Measurements from ENCODE around the gene ARV1.
"Not testable (repeated sequence)": the region's sequence is repeated elsewhere in the genome, so short reads cannot be mapped to it uniquely, and the experiment has no call there.

ARV1 gene

DNA sequence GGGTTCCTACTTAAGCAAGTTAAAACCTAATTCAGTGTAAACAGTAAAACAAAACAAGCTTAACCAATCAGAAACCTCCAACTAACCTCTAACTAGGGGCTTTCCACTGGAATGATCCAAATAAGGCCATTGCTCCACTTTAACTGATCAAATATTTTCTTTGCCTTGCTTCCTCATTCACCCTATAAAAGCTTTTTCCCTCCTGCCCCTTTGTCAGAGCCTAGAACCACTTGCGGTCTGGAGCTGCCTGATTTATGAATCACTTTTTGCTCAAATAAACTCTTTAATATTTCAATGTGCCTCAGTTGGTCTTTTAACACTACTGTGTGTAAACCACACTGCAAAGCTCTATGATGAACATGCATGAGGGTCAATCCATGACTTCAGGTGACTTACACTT, 65.7 kb downstream of the ARV1 start:
- TF ChIP-seq, protein P1, sequence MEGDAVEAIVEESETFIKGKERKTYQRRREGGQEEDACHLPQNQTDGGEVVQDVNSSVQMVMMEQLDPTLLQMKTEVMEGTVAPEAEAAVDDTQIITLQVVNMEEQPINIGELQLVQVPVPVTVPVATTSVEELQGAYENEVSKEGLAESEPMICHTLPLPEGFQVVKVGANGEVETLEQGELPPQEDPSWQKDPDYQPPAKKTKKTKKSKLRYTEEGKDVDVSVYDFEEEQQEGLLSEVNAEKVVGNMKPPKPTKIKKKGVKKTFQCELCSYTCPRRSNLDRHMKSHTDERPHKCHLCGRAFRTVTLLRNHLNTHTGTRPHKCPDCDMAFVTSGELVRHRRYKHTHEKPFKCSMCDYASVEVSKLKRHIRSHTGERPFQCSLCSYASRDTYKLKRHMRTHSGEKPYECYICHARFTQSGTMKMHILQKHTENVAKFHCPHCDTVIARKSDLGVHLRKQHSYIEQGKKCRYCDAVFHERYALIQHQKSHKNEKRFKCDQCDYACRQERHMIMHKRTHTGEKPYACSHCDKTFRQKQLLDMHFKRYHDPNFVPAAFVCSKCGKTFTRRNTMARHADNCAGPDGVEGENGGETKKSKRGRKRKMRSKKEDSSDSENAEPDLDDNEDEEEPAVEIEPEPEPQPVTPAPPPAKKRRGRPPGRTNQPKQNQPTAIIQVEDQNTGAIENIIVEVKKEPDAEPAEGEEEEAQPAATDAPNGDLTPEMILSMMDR (IDR thresholded peaks at IDR 0.05; ENCODE audit: extremely low read depth, insufficient read depth, missing control alignments), result no peak
- in situ Hi-C loops (cut with MboI; ENCODE audit: low pct_unique_long_range_greater_than_20kb, low sequenced_read_pairs, unreplicated experiment), result no loop called here
- DNase-seq (ENCODE audit: low spot score), result no peak

DNA sequence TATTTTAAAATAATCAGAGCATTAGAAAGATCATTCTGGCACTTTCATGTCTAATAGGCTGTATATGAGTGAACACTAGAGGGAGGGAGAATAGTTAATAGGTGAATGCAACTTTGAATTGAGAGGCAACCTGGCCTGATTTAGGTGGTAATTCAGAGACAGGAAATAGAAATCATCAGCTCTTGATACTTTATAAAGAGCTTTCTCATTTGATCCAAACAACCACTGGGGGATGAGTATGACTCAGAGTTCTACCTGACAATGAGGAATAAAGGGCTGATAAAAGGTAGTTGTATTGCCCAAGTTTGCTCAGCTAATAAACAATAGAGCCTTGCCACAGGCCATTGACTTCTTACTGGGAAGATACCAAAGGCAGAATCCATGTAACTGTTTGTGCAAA, 66.4 kb downstream of the ARV1 start:
- DNase-seq (ENCODE audit: low spot score), result no peak

DNA sequence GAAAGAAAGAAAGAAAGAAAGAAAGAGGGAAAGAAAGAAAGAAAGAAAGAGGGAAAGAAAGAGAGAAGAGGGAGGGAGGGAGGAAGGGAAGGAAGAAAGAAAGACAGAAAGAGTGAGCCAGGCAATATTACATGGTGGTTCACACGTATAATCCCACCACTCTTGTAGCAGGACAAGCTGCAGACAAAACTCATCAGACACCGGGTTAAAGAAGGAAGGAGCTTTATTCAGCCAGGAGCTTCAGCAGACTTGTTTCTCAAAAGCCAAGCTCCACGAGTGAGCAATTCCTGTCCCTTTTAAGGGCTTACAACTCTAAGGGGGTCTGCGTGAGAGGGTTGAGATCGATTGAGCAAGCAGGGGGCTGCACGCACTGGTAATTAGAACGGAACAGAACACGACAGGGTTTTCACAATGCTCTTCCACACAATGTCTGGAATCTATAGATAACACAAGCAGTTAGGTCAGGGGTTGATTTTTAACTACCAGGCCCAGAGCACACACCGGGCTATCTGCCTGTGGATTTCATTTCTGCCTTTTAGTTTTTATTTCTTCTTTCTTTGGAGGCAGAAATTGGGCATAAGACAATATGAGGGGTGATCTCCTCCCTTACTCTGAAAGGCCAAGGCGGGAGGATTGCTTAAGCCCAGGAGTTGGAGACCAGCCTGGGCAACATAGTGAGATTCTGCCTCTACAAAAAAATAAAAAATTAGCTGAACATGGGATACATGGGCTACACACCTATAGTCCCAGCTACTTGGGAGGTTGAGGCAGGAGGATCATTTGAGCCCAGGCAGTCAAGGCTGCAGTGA, 67.2 kb downstream of the ARV1 start:
- DNase-seq (ENCODE audit: low spot score); in situ Hi-C loops (cut with MboI; ENCODE audit: low pct_unique_long_range_greater_than_20kb, low sequenced_read_pairs, unreplicated experiment): not testable (repeated sequence)

More for the DNA sequence above, 66.4 kb downstream of the ARV1 start:
- TF ChIP-seq, protein P1 (IDR thresholded peaks at IDR 0.05; ENCODE audit: extremely low read depth, insufficient read depth, missing control alignments), result no peak
- in situ Hi-C loops (cut with MboI; ENCODE audit: low pct_unique_long_range_greater_than_20kb, low sequenced_read_pairs, unreplicated experiment), result no loop called here

DNA sequence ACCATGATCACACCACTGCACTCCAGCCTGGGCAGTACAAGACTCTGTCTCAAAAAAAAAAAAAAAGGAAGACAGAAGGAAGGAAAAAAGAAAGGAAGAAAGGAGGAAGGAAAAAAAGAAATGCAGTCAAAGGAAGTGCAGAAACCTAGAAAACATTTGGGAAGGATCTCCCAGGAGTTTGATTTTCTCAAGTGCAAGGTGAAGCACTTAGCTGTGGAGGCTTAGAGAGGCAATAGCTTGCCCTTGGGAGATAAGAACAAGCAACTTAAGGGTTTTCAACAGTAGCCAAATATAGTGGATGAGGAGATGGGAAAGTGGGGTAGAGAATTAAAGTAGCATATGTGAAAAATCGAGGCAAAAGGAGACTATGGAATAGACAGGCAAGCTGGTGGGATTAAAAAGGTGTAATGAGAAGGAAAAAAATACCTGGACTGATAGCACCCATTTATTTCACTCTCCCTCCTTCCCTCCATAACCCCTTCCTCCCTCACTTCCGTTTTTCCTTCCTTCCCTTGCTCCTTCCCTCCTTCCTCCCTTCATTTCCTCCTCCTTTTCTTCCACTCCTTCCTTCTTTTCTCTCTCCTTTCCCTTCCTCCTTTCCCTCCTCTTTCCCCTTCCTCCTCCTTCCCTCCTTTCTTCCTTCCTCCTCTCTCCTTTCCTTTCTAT, 68.0 kb downstream of the ARV1 start:
- in situ Hi-C loops (cut with MboI; ENCODE audit: low pct_unique_long_range_greater_than_20kb, low sequenced_read_pairs, unreplicated experiment), result no loop called here
- TF ChIP-seq, protein P1 (IDR thresholded peaks at IDR 0.05; ENCODE audit: extremely low read depth, insufficient read depth, missing control alignments), result no peak

DNA sequence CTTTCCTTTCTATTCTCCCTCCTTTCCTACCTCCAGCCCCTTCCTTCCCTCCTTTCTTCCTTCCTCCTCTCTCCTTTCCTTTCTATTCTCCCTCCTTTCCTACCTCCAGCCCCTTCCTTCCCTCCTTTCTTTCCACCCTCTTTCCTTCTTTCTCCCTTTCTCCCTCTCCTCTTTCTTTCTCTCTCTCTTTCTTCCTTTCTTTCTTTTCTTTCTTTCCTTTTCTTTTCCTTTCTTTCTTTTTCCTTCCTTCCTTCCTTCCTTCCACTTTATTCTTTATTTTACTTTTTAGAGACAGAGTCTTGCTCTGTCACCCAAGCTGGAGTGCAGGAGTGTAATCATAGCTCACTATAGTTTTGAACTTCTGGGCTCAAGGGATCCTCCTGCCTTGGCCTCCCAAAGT, 68.6 kb downstream of the ARV1 start:
- in situ Hi-C loops (cut with MboI; ENCODE audit: low pct_unique_long_range_greater_than_20kb, low sequenced_read_pairs, unreplicated experiment), result not testable (repeated sequence)

More for the DNA sequence above, 68.0 kb downstream of the ARV1 start:
- no peak for DNase-seq (ENCODE audit: low spot score)

DNA sequence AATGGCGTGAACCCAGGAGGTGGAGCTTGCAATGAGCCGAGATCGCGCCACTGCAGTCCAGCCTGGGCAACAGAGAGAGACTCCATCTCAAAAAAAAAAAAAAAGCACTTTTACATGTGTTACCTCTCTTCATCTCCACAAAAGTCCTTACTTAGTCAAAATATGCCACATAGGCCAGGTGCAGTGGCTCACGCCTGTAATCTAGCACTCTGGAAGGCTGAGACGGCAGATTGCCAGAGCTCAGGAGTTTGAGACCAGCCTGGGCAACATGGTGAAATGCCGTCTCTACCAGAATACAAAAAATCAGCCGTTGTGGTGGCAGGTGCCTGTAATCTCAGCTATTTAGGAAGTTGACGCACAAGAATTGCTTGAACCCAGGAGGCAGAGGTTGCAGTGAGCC, 69.5 kb downstream of the ARV1 start:
- DNase-seq (ENCODE audit: low spot score); in situ Hi-C loops (cut with MboI; ENCODE audit: low pct_unique_long_range_greater_than_20kb, low sequenced_read_pairs, unreplicated experiment): not testable (repeated sequence)

More for the DNA sequence above, 68.6 kb downstream of the ARV1 start:
- DNase-seq (ENCODE audit: low spot score), result not testable (repeated sequence)

DNA sequence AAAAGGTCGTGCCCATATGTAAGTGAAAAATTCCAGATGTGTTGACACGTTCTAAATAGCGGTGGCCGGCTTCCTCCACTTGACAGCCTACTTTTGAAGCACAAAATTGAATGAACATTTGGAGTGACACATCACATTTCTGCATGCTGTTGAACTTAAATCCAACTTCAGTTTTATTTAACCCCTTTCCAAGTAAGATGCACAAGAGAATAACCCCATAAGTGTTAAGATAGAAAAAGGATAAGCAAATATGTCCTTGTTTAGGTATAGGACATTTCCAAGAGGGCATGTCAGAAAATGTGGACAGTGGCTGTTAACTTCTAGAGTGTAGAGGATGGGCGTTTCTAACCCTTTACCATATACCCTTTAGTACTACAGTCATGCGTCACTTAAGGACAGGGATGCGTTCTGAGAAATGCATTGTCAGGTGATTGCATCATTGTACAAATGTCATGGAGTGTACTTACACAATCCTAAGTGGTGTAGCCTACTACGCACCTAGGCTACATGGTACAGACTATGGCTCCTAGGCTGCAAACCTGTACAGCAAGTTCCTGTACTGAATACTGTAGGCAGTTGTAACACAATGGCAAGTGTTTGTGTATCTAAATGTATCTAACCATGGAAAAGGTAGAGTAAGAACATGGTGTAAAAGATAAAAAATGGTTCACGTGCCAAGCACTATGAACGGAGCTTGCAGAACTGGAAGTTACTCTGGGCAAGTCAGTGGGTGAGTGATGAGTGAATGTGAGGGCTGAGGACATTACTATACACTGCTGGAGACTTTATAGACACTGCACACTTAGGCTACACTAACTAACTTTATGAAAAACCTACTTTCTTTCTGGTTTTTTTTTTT, 70.5 kb downstream of the ARV1 start:
- in situ Hi-C loops (cut with MboI; ENCODE audit: low pct_unique_long_range_greater_than_20kb, low sequenced_read_pairs, unreplicated experiment), result no loop called here
- TF ChIP-seq, protein P1 (IDR thresholded peaks at IDR 0.05; ENCODE audit: extremely low read depth, insufficient read depth, missing control alignments), result no peak
- DNase-seq (ENCODE audit: low spot score), result no peak
